Measurements from ENCODE around the gene DLK2. TPM values are rescaled to one million over a fixed set of nuclear protein-coding genes. Genes with fewer than 3 reads are reported as not detected.

DLK2 gene
- total RNA-seq, 1 experiment from 2014 or later = 0.81 TPM

GRCh38 chr6:43465948-43466347, 10.6 kb upstream of the DLK2 start:
- Mint-ChIP-seq H3K4me3 (no peak overlapping the region), H3K36me3 (no peaks in the 10 kb centered on the region), H3K27ac (no peak overlapping the region), H3K9me3 (no peaks in the 10 kb centered on the region), H3K4me1 (peaks cover 14% of the 10 kb centered on the region), H3K27me3 (ENCODE audit: low read depth) (peaks cover 16% of the 10 kb centered on the region)
- CTCF ChIA-PET = interaction anchor here (1.1 kb wide), 1 partner anchor 110 kb away, joined by 3 read pairs; no protein-coding TSS in a partner anchor
- DNase-seq (ENCODE audit: low spot score) (no peak), ATAC-seq (no peak)
- POLR2A ChIA-PET = no interaction called here
- TF ChIP-seq, protein P1, sequence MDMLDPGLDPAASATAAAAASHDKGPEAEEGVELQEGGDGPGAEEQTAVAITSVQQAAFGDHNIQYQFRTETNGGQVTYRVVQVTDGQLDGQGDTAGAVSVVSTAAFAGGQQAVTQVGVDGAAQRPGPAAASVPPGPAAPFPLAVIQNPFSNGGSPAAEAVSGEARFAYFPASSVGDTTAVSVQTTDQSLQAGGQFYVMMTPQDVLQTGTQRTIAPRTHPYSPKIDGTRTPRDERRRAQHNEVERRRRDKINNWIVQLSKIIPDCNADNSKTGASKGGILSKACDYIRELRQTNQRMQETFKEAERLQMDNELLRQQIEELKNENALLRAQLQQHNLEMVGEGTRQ (CRISPR knock-in tag; IDR thresholded peaks at IDR 0.05) = no peak
- no peak for TF ChIP-seq CTCF (IDR thresholded peaks at IDR 0.05)
- TF ChIP-seq JUN (CRISPR knock-in tag; IDR thresholded peaks at IDR 0.05) = no peak
- TF ChIP-seq EMX1 (CRISPR knock-in tag; IDR thresholded peaks at IDR 0.05) = no peak
- TF ChIP-seq ZNF532 (CRISPR knock-in tag; IDR thresholded peaks at IDR 0.05; ENCODE audit: borderline replicate concordance) = no peak
- TF ChIP-seq, protein P2, sequence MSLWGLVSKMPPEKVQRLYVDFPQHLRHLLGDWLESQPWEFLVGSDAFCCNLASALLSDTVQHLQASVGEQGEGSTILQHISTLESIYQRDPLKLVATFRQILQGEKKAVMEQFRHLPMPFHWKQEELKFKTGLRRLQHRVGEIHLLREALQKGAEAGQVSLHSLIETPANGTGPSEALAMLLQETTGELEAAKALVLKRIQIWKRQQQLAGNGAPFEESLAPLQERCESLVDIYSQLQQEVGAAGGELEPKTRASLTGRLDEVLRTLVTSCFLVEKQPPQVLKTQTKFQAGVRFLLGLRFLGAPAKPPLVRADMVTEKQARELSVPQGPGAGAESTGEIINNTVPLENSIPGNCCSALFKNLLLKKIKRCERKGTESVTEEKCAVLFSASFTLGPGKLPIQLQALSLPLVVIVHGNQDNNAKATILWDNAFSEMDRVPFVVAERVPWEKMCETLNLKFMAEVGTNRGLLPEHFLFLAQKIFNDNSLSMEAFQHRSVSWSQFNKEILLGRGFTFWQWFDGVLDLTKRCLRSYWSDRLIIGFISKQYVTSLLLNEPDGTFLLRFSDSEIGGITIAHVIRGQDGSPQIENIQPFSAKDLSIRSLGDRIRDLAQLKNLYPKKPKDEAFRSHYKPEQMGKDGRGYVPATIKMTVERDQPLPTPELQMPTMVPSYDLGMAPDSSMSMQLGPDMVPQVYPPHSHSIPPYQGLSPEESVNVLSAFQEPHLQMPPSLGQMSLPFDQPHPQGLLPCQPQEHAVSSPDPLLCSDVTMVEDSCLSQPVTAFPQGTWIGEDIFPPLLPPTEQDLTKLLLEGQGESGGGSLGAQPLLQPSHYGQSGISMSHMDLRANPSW (CRISPR knock-in tag; conservative IDR thresholded peaks at IDR 0.05; ENCODE audit: low read depth) = no peak
- no peak for TF ChIP-seq ZNF138 (CRISPR knock-in tag; conservative IDR thresholded peaks at IDR 0.05)
- TF ChIP-seq, protein P3, sequence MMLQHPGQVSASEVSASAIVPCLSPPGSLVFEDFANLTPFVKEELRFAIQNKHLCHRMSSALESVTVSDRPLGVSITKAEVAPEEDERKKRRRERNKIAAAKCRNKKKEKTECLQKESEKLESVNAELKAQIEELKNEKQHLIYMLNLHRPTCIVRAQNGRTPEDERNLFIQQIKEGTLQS (CRISPR knock-in tag; conservative IDR thresholded peaks at IDR 0.05) = no peak

DNA sequence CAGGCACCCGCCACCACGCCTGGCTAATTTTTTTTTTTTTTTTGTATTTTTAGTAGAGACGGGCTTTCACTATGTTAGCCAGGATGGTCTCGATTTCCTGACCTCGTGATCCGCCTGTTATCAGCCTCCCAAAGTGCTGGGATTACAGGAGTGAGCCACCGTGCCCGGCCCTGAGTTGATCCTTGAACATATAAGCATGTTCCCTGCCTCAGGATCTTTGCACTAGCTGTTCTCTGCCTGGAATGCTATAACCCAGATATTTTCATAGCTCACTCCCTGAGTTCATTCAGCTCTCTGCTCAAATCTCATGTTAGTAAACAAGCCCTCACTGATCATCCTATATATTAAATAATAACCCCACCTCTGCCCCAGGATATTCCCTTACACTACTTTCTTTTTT, 9.0 kb upstream of the DLK2 start:
- ATAC-seq (no peak), DNase-seq (ENCODE audit: low spot score) (no peak)
- ChIA-PET CTCF (interaction anchor here (0.7 to 1.0 kb wide), 3 partner anchors 29 to 157 kb away, joined by 3 read pairs; no protein-coding TSS in a partner anchor), POLR2A (interaction anchor here (0.6 kb wide), 1 partner anchor 184 kb away, joined by 4 read pairs; no protein-coding TSS in a partner anchor)
- no peaks in the 10 kb centered on the region for H3K9me3 Mint-ChIP-seq
- peaks cover 23% of the 10 kb centered on the region for H3K27me3 Mint-ChIP-seq (ENCODE audit: low read depth)
- TF ChIP-seq GABPB1 (CRISPR knock-in tag; IDR thresholded peaks at IDR 0.05) (no peak), KAT7 (CRISPR knock-in tag; IDR thresholded peaks at IDR 0.05; ENCODE audit: borderline replicate concordance) (no peak), ZNF416 (CRISPR knock-in tag; IDR thresholded peaks at IDR 0.05) (no peak), TEAD1 (CRISPR knock-in tag; IDR thresholded peaks at IDR 0.05) (no peak), PRRX2 (CRISPR knock-in tag; IDR thresholded peaks at IDR 0.05) (no peak), ZMAT4 (CRISPR knock-in tag; IDR thresholded peaks at IDR 0.05) (no peak), TEAD4 (CRISPR knock-in tag; IDR thresholded peaks at IDR 0.05) (no peak), JUN (CRISPR knock-in tag; IDR thresholded peaks at IDR 0.05) (no peak), SOX15 (CRISPR knock-in tag; IDR thresholded peaks at IDR 0.05) (no peak), NR3C1 (CRISPR knock-in tag; conservative IDR thresholded peaks at IDR 0.05; ENCODE audit: low read depth) (no peak)
- TF ChIP-seq, protein P4, sequence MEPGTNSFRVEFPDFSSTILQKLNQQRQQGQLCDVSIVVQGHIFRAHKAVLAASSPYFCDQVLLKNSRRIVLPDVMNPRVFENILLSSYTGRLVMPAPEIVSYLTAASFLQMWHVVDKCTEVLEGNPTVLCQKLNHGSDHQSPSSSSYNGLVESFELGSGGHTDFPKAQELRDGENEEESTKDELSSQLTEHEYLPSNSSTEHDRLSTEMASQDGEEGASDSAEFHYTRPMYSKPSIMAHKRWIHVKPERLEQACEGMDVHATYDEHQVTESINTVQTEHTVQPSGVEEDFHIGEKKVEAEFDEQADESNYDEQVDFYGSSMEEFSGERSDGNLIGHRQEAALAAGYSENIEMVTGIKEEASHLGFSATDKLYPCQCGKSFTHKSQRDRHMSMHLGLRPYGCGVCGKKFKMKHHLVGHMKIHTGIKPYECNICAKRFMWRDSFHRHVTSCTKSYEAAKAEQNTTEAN (CRISPR knock-in tag; IDR thresholded peaks at IDR 0.05) = no peak
- peaks cover 8% of the 10 kb centered on the region for H3K4me1 Mint-ChIP-seq
- H3K36me3 Mint-ChIP-seq = no peaks in the 10 kb centered on the region
- no peak overlapping the region for H3K4me3 Mint-ChIP-seq
- no peak overlapping the region for H3K27ac Mint-ChIP-seq

All from WTC11 (cell line).